Gastrocnemius medialis (tissue), 4 donors: Measurements from ENCODE around the gene CTNNA2. TPM values are rescaled to one million over a fixed set of nuclear protein-coding genes. Genes with fewer than 3 reads are reported as not detected.

Source experiments
- ATAC-seq, 2 donors: fragments of 150-250 bp; one replicate each; pipeline ENCODE4 v1.9.1; 2016
- DNase-seq, 2 donors: peaks; one replicate each; pipeline ENCODE4 v3.0.0-alpha.2; 2019
- H3K27ac ChIP-seq, 4 donors: fragments of 200-600 bp; sonication (generic); 1 replicate in 1 of 4; 2 replicates in 3 of 4; pipeline ENCODE4 v1.5.1; 2016 to 2018; ENCODE audit warnings: mild to moderate bottlenecking in 2 of 4, moderate library complexity in 1 of 4
- H3K27me3 ChIP-seq, 3 donors: fragments of 200-600 bp; sonication (generic) in 2 of 3; 1 replicate in 1 of 3; 2 replicates in 2 of 3; pipeline versions ENCODE4 v1.5.1 to v1.6.0; 2016 to 2019; ENCODE audit warnings: mild to moderate bottlenecking in 1 of 3, moderate library complexity in 1 of 3
- H3K36me3 ChIP-seq, 2 donors: fragments of 200-600 bp; sonication (generic) in 1 of 2; one replicate each; pipeline ENCODE4 v1.5.1; 2017 to 2018
- H3K4me1 ChIP-seq, 2 donors: fragments of 200-600 bp; sonication (generic) in 1 of 2; one replicate each; pipeline ENCODE4 v1.5.1; 2016 to 2017; ENCODE audit warnings: mild to moderate bottlenecking in 2 of 2
- H3K4me3 ChIP-seq, 4 donors: fragments of 200-600 bp; sonication (generic) in 3 of 4; 1 replicate in 1 of 4; 2 replicates in 3 of 4; pipeline ENCODE4 v1.5.1; 2016 to 2019; ENCODE audit warnings: mild to moderate bottlenecking in 2 of 4
- H3K9me3 ChIP-seq, 3 donors: fragments of 200-600 bp; sonication (generic) in 2 of 3; 1 replicate in 1 of 3; 2 replicates in 2 of 3; pipeline ENCODE4 v1.5.1; 2016 to 2019
- CTCF ChIP-seq, 5 experiments: fragments of 450-650 bp in 3 of 5; fragments of 200-600 bp in 2 of 5; sonication (generic) in 2 of 5; IDR thresholded peaks in 4 of 5; conservative IDR thresholded peaks in 1 of 5; 1 replicate in 4 of 5; 2 replicates in 1 of 5; pipeline ENCODE4 v1.5.1; 2016 to 2019; ENCODE audit warnings: antibody characterized with exemption in 5 of 5, mild to moderate bottlenecking in 3 of 5, moderate library complexity in 3 of 5
- POLR2A ChIP-seq, 2 donors: fragments of 450-650 bp; IDR thresholded peaks; one replicate each; pipeline ENCODE4 v1.6.1; 2017; ENCODE audit warnings: antibody characterized with exemption in 2 of 2, mild to moderate bottlenecking in 2 of 2, moderate library complexity in 2 of 2
- in situ Hi-C, 4 donors: fragments of 200-750 bp; cut with MboI; loops; one replicate each; pipeline versions ENCODE4 v1.15.0 to v1.8.0; 2017; ENCODE audit warnings: low sequenced_read_pairs in 4 of 4
- intact Hi-C: fragments of 100-400 bp; cut with DNase I; formaldehyde crosslinking; loops from one replicate; pipeline ENCODE4 v1.15.1; 2023; ENCODE audit warnings: low total_unique reads
- total RNA-seq, 4 donors: library from RNA; depleted of rRNA; stranded (reverse); fragments of >200 nt; gene quantifications; one replicate each; pipeline versions ENCODE4 v1.1.0 to v1.2.3, GENCODE V29; 2016

Gene CTNNA2
- total RNA-seq, 4 donors from 2014 or later: not detected

- Histone ChIP-seq H3K27ac (no peak overlapping the region), H3K4me1 (no peaks in the 10 kb centered on the region), H3K36me3 (no peaks in the 10 kb centered on the region), H3K4me3 (no peak overlapping the region), H3K27me3 (no peaks in the 10 kb centered on the region), H3K9me3 (no peaks in the 10 kb centered on the region)
- intact Hi-C loops: no loop called here
- DNase-seq (no peak), ATAC-seq (no peak)
- no peak for TF ChIP-seq POLR2A (IDR thresholded peaks at IDR 0.05)
- no peak for TF ChIP-seq CTCF (IDR thresholded peaks at IDR 0.05 in 4 of 5, conservative IDR thresholded peaks at IDR 0.05 in 1 of 5)
- in situ Hi-C loops: no loop called here
These were observed 390.6 kb downstream of the CTNNA2 start for GRCh38 chr2:79903222-79904000.

GRCh38 chr2:79906139-79906890 lies 393.5 kb downstream of the CTNNA2 start:
- intact Hi-C loops: no loop called here
- no peak for ATAC-seq

GRCh38 chr2:79909521-79909920 lies 396.7 kb downstream of the CTNNA2 start:
- Histone ChIP-seq H3K9me3 (no peaks in the 10 kb centered on the region), H3K36me3 (no peaks in the 10 kb centered on the region), H3K4me1 (no peaks in the 10 kb centered on the region), H3K27me3 (no peaks in the 10 kb centered on the region), H3K27ac (no peak overlapping the region), H3K4me3 (no peak overlapping the region)
- ATAC-seq: no peak
- in situ Hi-C loops (no loop called here), intact Hi-C loops (no loop called here)
- TF ChIP-seq CTCF (IDR thresholded peaks at IDR 0.05 in 4 of 5, conservative IDR thresholded peaks at IDR 0.05 in 1 of 5): no peak
- TF ChIP-seq POLR2A (IDR thresholded peaks at IDR 0.05): no peak
- no peak for DNase-seq

More at GRCh38 chr2:79906139-79906890, 393.5 kb downstream of the CTNNA2 start:
- Histone ChIP-seq H3K27ac (no peak overlapping the region), H3K36me3 (no peaks in the 10 kb centered on the region), H3K9me3 (no peaks in the 10 kb centered on the region), H3K4me3 (no peak overlapping the region), H3K4me1 (no peaks in the 10 kb centered on the region), H3K27me3 (no peaks in the 10 kb centered on the region)
- in situ Hi-C loops: no loop called here
- no peak for DNase-seq
- TF ChIP-seq POLR2A (IDR thresholded peaks at IDR 0.05) (no peak), CTCF (IDR thresholded peaks at IDR 0.05 in 4 of 5, conservative IDR thresholded peaks at IDR 0.05 in 1 of 5) (no peak)

GRCh38 chr2:79910643-79911042 lies 397.8 kb downstream of the CTNNA2 start:
- H3K9me3 ChIP-seq: no peaks in the 10 kb centered on the region
- intact Hi-C loops (no loop called here), in situ Hi-C loops (no loop called here)
- TF ChIP-seq POLR2A (IDR thresholded peaks at IDR 0.05) (no peak), CTCF (IDR thresholded peaks at IDR 0.05 in 4 of 5, conservative IDR thresholded peaks at IDR 0.05 in 1 of 5) (no peak)
- no peak for ATAC-seq
- H3K36me3 ChIP-seq: no peaks in the 10 kb centered on the region
- DNase-seq: no peak
- no peak overlapping the region for H3K4me3 ChIP-seq
- no peaks in the 10 kb centered on the region for H3K4me1 ChIP-seq
- no peak overlapping the region for H3K27ac ChIP-seq
- H3K27me3 ChIP-seq: no peaks in the 10 kb centered on the region
